RWPE1 (cell line): ENCODE measurements around the gene AGMO.

Source experiments
- CTCF ChIA-PET: fragments of 350-600 bp; sonication (Branson Sonifier 250); formaldehyde crosslinking; extraction: SDS; loops from one replicate; lab custom pipeline; 2021; lab: Yijun Ruan, JAX
- POLR2A ChIA-PET: fragments of 400-600 bp; formaldehyde crosslinking; extraction: SDS; loops from one replicate; lab custom pipeline; 2020; ENCODE audit warnings: antibody characterized with exemption; ENCODE audit not compliant: low non-redundant PET; lab: Yijun Ruan, JAX
- DNase-seq: peaks from one replicate; pipeline ENCODE4 v3.0.0; 2012; ENCODE audit warnings: low spot score
- H3K27ac ChIP-seq: fragments of 450-650 bp; 2 replicates; pipeline ENCODE4 v1.5.1; 2017
- TF ChIP-seq, protein P1 (sequence below): fragments of 450-650 bp; conservative IDR thresholded peaks from 2 replicates; pipeline ENCODE4 v1.5.1; 2017; ENCODE audit warnings: low read depth, mild to moderate bottlenecking

AGMO gene

DNA sequence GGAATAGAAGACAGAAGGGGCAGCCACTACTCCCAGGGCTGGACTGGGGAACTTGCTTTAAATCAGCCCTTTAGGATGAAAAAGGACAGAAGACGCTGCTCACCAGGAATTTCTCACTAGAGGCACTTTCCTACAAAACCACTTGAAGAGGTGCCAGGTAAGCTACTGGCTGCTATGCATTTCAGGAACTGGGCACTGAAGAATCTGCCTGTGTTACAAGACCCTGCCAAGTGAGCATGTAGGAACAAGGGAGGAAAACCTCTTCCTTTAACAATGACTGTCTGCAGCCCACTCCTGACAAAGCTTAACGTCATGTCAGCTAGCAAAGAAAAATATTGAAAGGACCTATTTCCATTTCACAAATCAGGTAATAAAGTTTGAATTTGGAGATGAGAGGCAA is 5.8 kb upstream of the AGMO start:
- TF ChIP-seq, protein P1, sequence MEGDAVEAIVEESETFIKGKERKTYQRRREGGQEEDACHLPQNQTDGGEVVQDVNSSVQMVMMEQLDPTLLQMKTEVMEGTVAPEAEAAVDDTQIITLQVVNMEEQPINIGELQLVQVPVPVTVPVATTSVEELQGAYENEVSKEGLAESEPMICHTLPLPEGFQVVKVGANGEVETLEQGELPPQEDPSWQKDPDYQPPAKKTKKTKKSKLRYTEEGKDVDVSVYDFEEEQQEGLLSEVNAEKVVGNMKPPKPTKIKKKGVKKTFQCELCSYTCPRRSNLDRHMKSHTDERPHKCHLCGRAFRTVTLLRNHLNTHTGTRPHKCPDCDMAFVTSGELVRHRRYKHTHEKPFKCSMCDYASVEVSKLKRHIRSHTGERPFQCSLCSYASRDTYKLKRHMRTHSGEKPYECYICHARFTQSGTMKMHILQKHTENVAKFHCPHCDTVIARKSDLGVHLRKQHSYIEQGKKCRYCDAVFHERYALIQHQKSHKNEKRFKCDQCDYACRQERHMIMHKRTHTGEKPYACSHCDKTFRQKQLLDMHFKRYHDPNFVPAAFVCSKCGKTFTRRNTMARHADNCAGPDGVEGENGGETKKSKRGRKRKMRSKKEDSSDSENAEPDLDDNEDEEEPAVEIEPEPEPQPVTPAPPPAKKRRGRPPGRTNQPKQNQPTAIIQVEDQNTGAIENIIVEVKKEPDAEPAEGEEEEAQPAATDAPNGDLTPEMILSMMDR: no peak
- CTCF ChIA-PET: interaction anchor here (0.7 kb wide), 1 partner anchor 119 kb away, joined by 3 read pairs; no protein-coding TSS in a partner anchor
- POLR2A ChIA-PET: no interaction called here
- H3K27ac ChIP-seq: no peak overlapping the region
- DNase-seq: no peak

DNA sequence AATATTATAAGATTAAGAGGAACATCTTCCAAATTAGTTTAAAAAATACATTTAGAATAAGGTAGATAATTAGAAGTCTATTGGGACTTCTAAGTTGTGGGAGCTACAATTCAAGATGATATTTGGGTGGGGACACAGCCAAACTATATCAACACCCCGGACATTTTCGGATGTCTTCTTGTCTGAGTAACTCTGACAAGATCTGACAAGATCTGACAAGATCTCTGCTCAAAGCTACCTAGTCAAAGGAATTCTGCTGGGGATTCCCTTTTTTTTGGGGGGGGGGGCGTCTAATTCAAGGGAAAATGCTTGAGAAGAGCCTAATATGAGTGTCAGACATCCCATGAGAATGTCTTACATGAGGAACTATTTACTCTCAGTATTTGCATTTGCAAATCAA is 5.2 kb upstream of the AGMO start:
- TF ChIP-seq, protein P1: no peak
- no peak overlapping the region for H3K27ac ChIP-seq
- DNase-seq: no peak
- ChIA-PET POLR2A (no interaction called here), CTCF (no interaction called here)

DNA sequence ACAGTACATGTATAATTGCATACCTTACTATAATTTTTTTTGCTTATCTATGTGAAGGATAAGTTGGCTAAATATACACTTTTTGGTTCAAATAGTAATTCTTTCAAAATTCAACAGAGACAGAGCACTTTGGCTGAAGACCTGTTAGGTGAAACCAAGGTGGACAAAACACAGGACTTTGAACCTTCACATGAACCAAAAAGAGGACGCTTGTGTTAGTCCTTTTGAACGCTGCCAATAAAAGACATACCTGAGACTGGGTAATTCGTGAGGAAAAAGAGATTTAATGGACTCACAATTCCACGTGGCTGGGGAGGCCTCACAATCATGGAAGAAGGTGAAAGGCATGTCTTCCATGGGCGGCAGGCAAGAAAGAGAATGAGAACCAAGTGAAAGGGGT is 4.7 kb upstream of the AGMO start:
- ChIA-PET POLR2A (no interaction called here), CTCF (interaction anchor here (0.7 kb wide), 1 partner anchor 511 kb away, joined by 3 read pairs; no protein-coding TSS in a partner anchor)
- no peak for DNase-seq
- no peak overlapping the region for H3K27ac ChIP-seq
- TF ChIP-seq, protein P1: no peak

DNA sequence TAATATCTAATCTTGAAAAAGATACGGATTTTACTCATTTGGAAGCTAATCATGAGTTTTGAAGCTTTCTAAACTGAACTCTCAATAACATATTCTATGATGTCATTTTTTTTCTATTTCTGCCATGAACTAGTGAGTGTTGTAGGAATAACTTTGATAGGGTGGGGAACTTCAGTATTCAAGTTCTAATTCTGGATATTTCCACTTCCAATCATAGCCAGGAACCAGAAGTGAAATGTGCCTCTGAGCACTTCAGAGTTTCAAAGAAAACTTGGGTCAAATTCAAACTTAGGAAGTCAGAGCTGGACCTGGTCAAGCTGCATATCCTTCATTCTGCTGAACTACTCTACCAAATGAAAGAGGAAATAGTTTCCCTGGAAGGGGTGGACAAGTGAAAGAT is 847 bp downstream of the AGMO start:
- TF ChIP-seq, protein P1: no peak
- no peak overlapping the region for H3K27ac ChIP-seq
- no peak for DNase-seq
- ChIA-PET CTCF (interaction anchor here (0.6 kb wide), 1 partner anchor 402 kb away, joined by 3 read pairs; no protein-coding TSS in a partner anchor), POLR2A (no interaction called here)

DNA sequence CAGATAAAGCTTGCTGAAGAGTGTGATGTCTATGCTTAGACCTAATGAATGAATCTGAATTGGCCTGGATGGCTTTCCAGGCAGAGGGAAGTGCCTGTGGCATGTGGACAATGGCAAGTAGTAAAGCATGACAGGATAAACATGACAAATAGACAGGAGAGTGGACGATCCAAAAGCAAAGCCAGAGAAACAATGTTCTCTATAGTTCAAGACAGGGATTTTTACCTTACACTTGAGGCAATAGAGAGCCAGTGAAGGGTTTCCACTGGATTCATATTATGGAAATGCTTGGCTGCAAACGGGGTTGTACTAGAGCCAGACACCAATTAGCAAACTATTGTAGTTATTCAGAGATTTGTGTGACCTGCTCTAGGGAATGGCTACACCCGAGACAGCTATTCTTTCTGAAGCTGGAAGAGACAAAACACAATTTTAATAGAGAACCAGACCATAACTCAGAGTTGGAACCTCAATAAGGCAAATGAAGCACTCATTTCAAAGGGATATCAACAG is 2.3 kb downstream of the AGMO start:
- ChIA-PET CTCF (interaction anchor here (0.5 kb wide), 1 partner anchor 192 kb away, joined by 3 read pairs; no protein-coding TSS in a partner anchor), POLR2A (no interaction called here)
- no peak overlapping the region for H3K27ac ChIP-seq
- DNase-seq: no peak
- TF ChIP-seq, protein P1: no peak

DNA sequence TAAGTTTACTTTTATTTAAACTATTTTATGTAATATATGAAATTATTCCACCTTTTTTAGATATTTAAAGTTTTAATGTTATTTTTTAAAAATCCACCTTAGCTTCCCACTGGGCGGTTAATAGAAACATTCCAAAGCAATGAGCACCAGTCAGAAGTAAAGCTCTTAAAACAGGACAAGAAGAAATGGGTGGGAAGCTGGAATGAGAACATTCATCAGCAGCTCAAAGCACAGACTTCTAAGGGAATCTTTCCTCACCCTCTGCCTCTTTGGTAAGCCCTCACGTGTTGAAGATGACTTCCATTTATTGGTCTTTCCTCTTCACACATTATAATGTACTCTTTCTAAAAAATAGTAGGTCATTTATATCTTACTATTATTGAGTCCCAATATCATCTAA is 3.1 kb downstream of the AGMO start:
- H3K27ac ChIP-seq: no peak overlapping the region
- POLR2A ChIA-PET: no interaction called here
- no peak for DNase-seq
- CTCF ChIA-PET: no interaction called here
- TF ChIP-seq, protein P1: no peak

DNA sequence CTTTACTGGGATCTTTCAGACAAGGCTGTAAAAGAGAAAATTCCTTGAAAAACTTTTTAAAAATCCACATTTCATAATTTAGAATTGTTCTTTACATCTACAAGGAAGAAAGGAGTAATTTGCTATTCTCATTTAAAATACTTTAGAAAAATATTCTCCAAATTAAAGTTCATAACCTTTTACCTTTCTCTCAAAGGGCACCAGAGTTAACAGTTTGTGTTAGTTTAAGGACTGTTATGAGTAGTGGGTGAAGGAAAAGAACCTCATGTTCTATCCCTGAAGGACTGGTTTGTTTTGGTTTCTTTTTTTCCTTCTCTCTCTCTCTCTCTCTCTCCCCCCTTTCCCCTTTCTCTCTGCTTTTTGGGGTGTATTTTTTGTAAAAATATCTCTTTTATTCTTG is 4.1 kb downstream of the AGMO start:
- TF ChIP-seq, protein P1: no peak
- ChIA-PET CTCF (no interaction called here), POLR2A (no interaction called here)
- H3K27ac ChIP-seq: no peak overlapping the region
- DNase-seq: no peak
